Esophagus muscularis mucosa (tissue), 4 donors: ENCODE data around the gene CPT1C. TPM values are rescaled to one million over a fixed set of nuclear protein-coding genes. Genes with fewer than 3 reads are reported as not detected.

Experiments
- DNase-seq: peaks from one replicate; pipeline ENCODE4 v3.0.0-alpha.2; 2017; ENCODE audit errors: extremely low spot score
- H3K27ac ChIP-seq, 4 donors: fragments of 200-600 bp; sonication (generic); replicated peaks in 1 of 4; 1 replicate in 3 of 4; 2 replicates in 1 of 4; pipeline ENCODE4 v1.5.1; 2016 to 2019; ENCODE audit warnings: mild to moderate bottlenecking in 1 of 4
- H3K27me3 ChIP-seq, 4 donors: fragments of 200-600 bp; sonication (generic); one replicate each; pipeline versions ENCODE4 v1.5.1 to v1.6.0; 2016 to 2019
- H3K36me3 ChIP-seq, 4 donors: fragments of 200-600 bp; sonication (generic); one replicate each; pipeline ENCODE4 v1.5.1; 2016 to 2019
- H3K4me1 ChIP-seq, 4 donors: fragments of 200-600 bp; sonication (generic); one replicate each; pipeline ENCODE4 v1.5.1; 2016 to 2019
- H3K4me3 ChIP-seq, 4 donors: fragments of 200-600 bp; sonication (generic); 1 replicate in 2 of 4; 2 replicates in 2 of 4; pipeline ENCODE4 v1.5.1; 2016 to 2019; ENCODE audit warnings: mild to moderate bottlenecking in 4 of 4, moderate library complexity in 1 of 4
- H3K9me3 ChIP-seq, 4 donors: fragments of 200-600 bp; sonication (generic); 1 replicate in 3 of 4; 2 replicates in 1 of 4; pipeline ENCODE4 v1.5.1; 2016 to 2019
- CTCF ChIP-seq, 3 experiments: fragments of 200-600 bp in 2 of 3; fragments of 450-650 bp in 1 of 3; sonication (generic) in 2 of 3; IDR thresholded peaks; one replicate each; pipeline ENCODE4 v1.5.1; 2017 to 2019; ENCODE audit warnings: antibody characterized with exemption in 3 of 3, mild to moderate bottlenecking in 2 of 3, moderate library complexity in 1 of 3
- EP300 ChIP-seq: sonication (generic); formaldehyde crosslinking; IDR thresholded peaks from one replicate; pipeline ENCODE4 v1.6.1; 2017; ENCODE audit warnings: antibody characterized with exemption
- POLR2A ChIP-seq: fragments of 450-650 bp; IDR thresholded peaks from one replicate; pipeline ENCODE4 v1.6.1; 2017; ENCODE audit warnings: antibody characterized with exemption, moderate library complexity, mild to moderate bottlenecking, low read depth
- POLR2AphosphoS5 ChIP-seq, 2 donors: sonication (generic); formaldehyde crosslinking; IDR thresholded peaks; one replicate each; pipeline ENCODE4 v1.6.1; 2017; ENCODE audit warnings: antibody characterized with exemption in 2 of 2
- WGBS: methylation state at CpG from one replicate; pipeline ENCODE4 v1.1.5; 2018; 5-methylcytosine and 5-hydroxymethylcytosine counted together
- intact Hi-C: fragments of 100-400 bp; cut with DNase I; formaldehyde crosslinking; loops from one replicate; pipeline ENCODE4 v1.15.1; 2023
- total RNA-seq, 4 donors: library from RNA; depleted of rRNA; stranded (reverse); fragments of >200 nt; gene quantifications; one replicate each; pipeline versions ENCODE4 v1.1.0 to v1.2.1, GENCODE V29; 2016

Gene CPT1C
- total RNA-seq, 4 donors from 2014 or later: 2.7 to 6.6 (median 3.9) TPM

GRCh38 chr19:49741210-49741844, 50.4 kb downstream of the CPT1C start:
- Histone ChIP-seq H3K36me3 (no peaks in the 10 kb centered on the region), H3K27ac (no peak overlapping the region), H3K4me1 (peaks cover 0 to 5% (median 1%) of the 10 kb centered on the region in 4 donors), H3K27me3 (no peaks in the 10 kb centered on the region), H3K9me3 (no peaks in the 10 kb centered on the region), H3K4me3 (no peak overlapping the region)
- TF ChIP-seq EP300: no peak
- no peak for TF ChIP-seq POLR2AphosphoS5 (IDR thresholded peaks at IDR 0.05)
- no peak for TF ChIP-seq CTCF (IDR thresholded peaks at IDR 0.05)
- no peak for TF ChIP-seq POLR2A
- WGBS: 90% methylated on average over 7 of the region's 9 CpGs
- intact Hi-C loops: no loop called here
- no peak for DNase-seq

DNA sequence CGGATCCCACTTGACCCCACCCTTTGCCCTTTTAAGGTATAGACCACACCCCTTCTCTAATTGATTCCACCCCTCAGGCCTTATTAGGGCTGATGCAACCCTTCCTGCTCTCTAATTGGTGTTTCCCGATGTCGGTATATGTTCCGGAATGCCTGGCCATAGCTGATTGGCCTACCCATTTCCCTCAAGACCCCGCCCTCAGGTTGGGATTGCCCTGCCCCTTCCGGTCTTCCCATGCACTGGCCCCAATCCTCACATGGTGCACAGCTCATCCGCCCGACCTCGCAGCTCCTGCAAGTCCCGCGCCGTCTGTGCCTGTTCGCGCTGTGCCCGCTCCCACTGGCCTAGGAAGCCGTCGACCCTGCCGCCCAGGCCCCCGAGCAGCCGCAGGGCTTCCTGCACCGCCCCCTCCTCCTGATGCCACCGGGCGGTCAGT, 54.0 kb downstream of the CPT1C start:
- no peak overlapping the region for H3K27ac ChIP-seq
- H3K36me3 ChIP-seq: no peaks in the 10 kb centered on the region
- TF ChIP-seq EP300: no peak
- TF ChIP-seq POLR2A: no peak
- H3K4me3 ChIP-seq: no peak overlapping the region
- no peaks in the 10 kb centered on the region for H3K9me3 ChIP-seq
- 93% methylated on average over 21 of the region's 23 CpGs for WGBS
- intact Hi-C loops: no loop called here
- no peak for DNase-seq
- peaks cover 0 to 7% (median 2%) of the 10 kb centered on the region in 4 donors for H3K4me1 ChIP-seq
- H3K27me3 ChIP-seq: no peaks in the 10 kb centered on the region

DNA sequence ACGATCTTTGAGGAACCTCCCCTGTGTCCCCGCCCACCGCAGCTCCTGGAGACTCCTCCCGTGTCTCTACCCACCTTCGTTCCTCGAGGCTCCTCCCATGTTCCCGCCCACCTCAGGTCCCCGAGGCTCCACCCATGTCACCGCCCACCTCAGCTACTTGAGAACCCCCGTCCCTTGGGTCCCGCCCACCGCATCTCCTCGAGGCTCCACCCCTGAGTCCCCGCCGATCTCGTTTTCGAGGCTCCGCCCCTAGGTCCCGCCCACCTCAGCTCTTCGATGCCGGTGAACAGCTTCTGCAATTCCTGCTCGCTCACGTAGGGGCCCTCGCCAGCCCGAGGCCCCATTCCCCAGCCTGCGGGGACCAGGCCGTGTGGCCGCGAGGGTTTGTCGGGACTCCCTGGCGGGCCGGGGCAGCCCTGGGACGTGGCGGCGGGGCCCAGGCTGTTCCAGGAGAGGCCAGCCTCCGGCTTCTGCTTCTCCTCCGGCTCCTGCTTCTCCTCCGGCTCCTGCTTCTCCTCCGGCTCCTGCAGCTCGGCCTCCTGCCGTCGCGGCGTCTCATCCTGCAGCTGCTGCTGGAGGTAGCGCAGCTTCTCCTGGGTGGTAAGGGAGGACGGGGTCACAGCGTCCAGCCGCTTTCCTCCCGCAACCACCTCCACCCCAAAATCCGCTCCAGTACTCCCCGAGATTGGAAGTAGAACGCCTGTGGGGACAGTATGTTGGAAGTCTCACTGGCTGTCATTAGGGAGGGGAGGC, 55.5 kb downstream of the CPT1C start:
- no peaks in the 10 kb centered on the region for H3K27me3 ChIP-seq
- TF ChIP-seq POLR2A: no peak
- no peak for TF ChIP-seq EP300
- no peak for TF ChIP-seq CTCF (IDR thresholded peaks at IDR 0.05)
- no peak for TF ChIP-seq POLR2AphosphoS5 (IDR thresholded peaks at IDR 0.05)
- H3K36me3 ChIP-seq: no peaks in the 10 kb centered on the region
- 73% methylated on average over 33 of the region's 52 CpGs for WGBS
- no peak for DNase-seq
- no peaks in the 10 kb centered on the region for H3K9me3 ChIP-seq
- peak overlapping the region in 3 of 4 donors; percentile 2 to 14 (median 4) for H3K4me3 ChIP-seq
- H3K27ac ChIP-seq: no peak overlapping the region
- intact Hi-C loops: no loop called here
- H3K4me1 ChIP-seq: peaks cover 0 to 7% (median 2%) of the 10 kb centered on the region in 4 donors

- no peaks in the 10 kb centered on the region for H3K9me3 ChIP-seq
- H3K27ac ChIP-seq: no peak overlapping the region
- 71% methylated on average over 6 of the region's 6 CpGs for WGBS
- no peak for DNase-seq
- no peak for TF ChIP-seq POLR2A
- no peak for TF ChIP-seq POLR2AphosphoS5 (IDR thresholded peaks at IDR 0.05)
- TF ChIP-seq EP300: no peak
- TF ChIP-seq CTCF (IDR thresholded peaks at IDR 0.05): no peak
- no peaks in the 10 kb centered on the region for H3K27me3 ChIP-seq
- no peak overlapping the region for H3K4me3 ChIP-seq
- intact Hi-C loops: no loop called here
- H3K4me1 ChIP-seq: peaks cover 0 to 7% (median 2%) of the 10 kb centered on the region in 4 donors
- H3K36me3 ChIP-seq: no peaks in the 10 kb centered on the region
Measured at GRCh38 chr19:49749055-49749716, 58.3 kb downstream of the CPT1C start.

GRCh38 chr19:49749771-49750170, 58.9 kb downstream of the CPT1C start:
- H3K9me3 ChIP-seq: no peaks in the 10 kb centered on the region
- H3K36me3 ChIP-seq: no peaks in the 10 kb centered on the region
- H3K27me3 ChIP-seq: no peaks in the 10 kb centered on the region
- intact Hi-C loops: no loop called here
- no peak for DNase-seq
- WGBS: 53% methylated on average over 1 of the region's 1 CpG
- peaks cover 0 to 7% (median 2%) of the 10 kb centered on the region in 4 donors for H3K4me1 ChIP-seq
- H3K27ac ChIP-seq: no peak overlapping the region
- no peak overlapping the region for H3K4me3 ChIP-seq
- no peak for TF ChIP-seq POLR2AphosphoS5 (IDR thresholded peaks at IDR 0.05)
- no peak for TF ChIP-seq CTCF (IDR thresholded peaks at IDR 0.05)
- no peak for TF ChIP-seq EP300
- no peak for TF ChIP-seq POLR2A
